K562 (cell line): Measurements from ENCODE around the gene CCL11.

Experiments
- CEBPB ChIP-seq: fragments of 450-650 bp; IDR thresholded peaks from 2 replicates; pipeline ENCODE4 v1.6.1; 2016; ENCODE audit warnings: missing genetic modification characterization, missing compliant biosample characterization
- CREB1 ChIP-seq, 2 experiments: sonication (generic) in 1 of 2; formaldehyde crosslinking in 1 of 2; IDR thresholded peaks; 2 replicates each; pipeline versions ENCODE4 v1.6.1 to v1.8.0; 2012 to 2022; ENCODE audit warnings: inconsistent platforms in 1 of 2, mild to moderate bottlenecking in 1 of 2, missing genetic modification reagents in 1 of 2, moderate library complexity in 1 of 2
- CTCF ChIP-seq, 3 experiments: IDR thresholded peaks in 2 of 3; conservative IDR thresholded peaks in 1 of 3; 2 replicates each; pipeline ENCODE4 v1.5.1; 2011 to 2012; ENCODE audit warnings: low read length in 3 of 3, mild to moderate bottlenecking in 3 of 3, control low read depth in 2 of 3, improper control_type of control experiment in 1 of 3, inconsistent platforms in 1 of 3, low read depth in 1 of 3, mixed read lengths in 1 of 3, moderate library complexity in 1 of 3; ENCODE audit not compliant: insufficient read depth in 2 of 3
- ETS1 ChIP-seq: conservative IDR thresholded peaks from 2 replicates; pipeline ENCODE4 v1.6.1; 2011; ENCODE audit warnings: low read depth, mild to moderate bottlenecking, low read length; ENCODE audit not compliant: control insufficient read depth
- FOXK2 ChIP-seq, 2 experiments: fragments of 450-650 bp; IDR thresholded peaks in 1 of 2; conservative IDR thresholded peaks in 1 of 2; 2 replicates each; pipeline ENCODE4 v1.6.1; 2016; ENCODE audit warnings: low read depth in 2 of 2, mild to moderate bottlenecking in 1 of 2
- PBX2 ChIP-seq, 2 experiments: IDR thresholded peaks in 1 of 2; conservative IDR thresholded peaks in 1 of 2; 2 replicates each; pipeline ENCODE4 v1.6.1; 2016; ENCODE audit warnings: low read depth in 2 of 2, mild to moderate bottlenecking in 1 of 2, missing compliant biosample characterization in 1 of 2, missing genetic modification characterization in 1 of 2, moderate library complexity in 1 of 2
- PCBP1 ChIP-seq: fragments of 200-400 bp; formaldehyde crosslinking; IDR thresholded peaks from 2 replicates; pipeline ENCODE4 v1.6.1; 2018; ENCODE audit warnings: mild to moderate bottlenecking, low read depth, low read length; ENCODE audit not compliant: poor library complexity, severe bottlenecking
- RFX5 ChIP-seq: IDR thresholded peaks from 2 replicates; pipeline ENCODE4 v1.6.1; 2011; ENCODE audit warnings: low read depth, mild to moderate bottlenecking, improper control_type of control experiment, low read length
- SRF ChIP-seq, 2 experiments: fragments of 250-450, 450-650 bp in 1 of 2; sonication (Bioruptor Pico) in 1 of 2; sonication (generic) in 1 of 2; formaldehyde crosslinking; IDR thresholded peaks; 2 replicates each; pipeline versions ENCODE4 v1.5.0 to v1.5.1; 2020 to 2022; ENCODE audit warnings: mild to moderate bottlenecking in 1 of 2, missing genetic modification reagents in 1 of 2
- THRB ChIP-seq: fragments of 450-650 bp; formaldehyde crosslinking; conservative IDR thresholded peaks from 2 replicates; pipeline ENCODE4 v1.4.0; 2022; ENCODE audit warnings: mild to moderate bottlenecking, missing genetic modification characterization
- TOE1 ChIP-seq, 2 experiments: fragments of 450-650 bp in 1 of 2; sonication (generic) in 1 of 2; formaldehyde crosslinking in 1 of 2; IDR thresholded peaks; 2 replicates each; pipeline versions ENCODE4 v1.7.1 to v1.8.0; 2016 to 2022; ENCODE audit warnings: borderline replicate concordance in 2 of 2, mild to moderate bottlenecking in 2 of 2, antibody characterized with exemption in 1 of 2, inconsistent platforms in 1 of 2, low read depth in 1 of 2, missing genetic modification reagents in 1 of 2, moderate library complexity in 1 of 2
- ZBTB17 ChIP-seq: fragments of 450-650 bp; formaldehyde crosslinking; IDR thresholded peaks from 2 replicates; pipeline ENCODE4 v1.4.0; 2020; ENCODE audit warnings: mild to moderate bottlenecking
- ZC3H11A ChIP-seq: IDR thresholded peaks from 2 replicates; pipeline ENCODE4 v1.6.1; 2012; ENCODE audit warnings: low read depth, low read length, improper control_type of control experiment

- TF ChIP-seq ZBTB17 (CRISPR knock-in tag), result no peak
- no peak for TF ChIP-seq ETS1
- no peak for TF ChIP-seq PCBP1
- TF ChIP-seq TOE1 (IDR thresholded peaks at IDR 0.05; ENCODE audit: borderline replicate concordance), result no peak
- TF ChIP-seq TOE1 (CRISPR knock-in tag; IDR thresholded peaks at IDR 0.05; ENCODE audit: borderline replicate concordance, low read depth), result no peak
- no peak for TF ChIP-seq SRF (CRISPR knock-in tag; IDR thresholded peaks at IDR 0.05)
- TF ChIP-seq CTCF (IDR thresholded peaks at IDR 0.05 in 2 of 3, conservative IDR thresholded peaks at IDR 0.05 in 1 of 3; ENCODE audit: insufficient read depth in 2 of 3, low read depth in 1 of 3, low read length in 3 of 3), result no peak
- no peak for TF ChIP-seq THRB (CRISPR knock-in tag)
- TF ChIP-seq FOXK2 (conservative IDR thresholded peaks at IDR 0.05 in 1 of 2, IDR thresholded peaks at IDR 0.05 in 1 of 2; ENCODE audit: low read depth in 2 of 2), result no peak
- no peak for TF ChIP-seq ZC3H11A
- TF ChIP-seq CEBPB (tag), result peak; percentile 53
- TF ChIP-seq PBX2 (CRISPR knock-in tag; IDR thresholded peaks at IDR 0.05; ENCODE audit: low read depth), result no peak
- no peak for TF ChIP-seq PBX2 (tag; conservative IDR thresholded peaks at IDR 0.05; ENCODE audit: low read depth)
- no peak for TF ChIP-seq RFX5
- TF ChIP-seq CREB1 (IDR thresholded peaks at IDR 0.05), result no peak
- no peak for TF ChIP-seq CREB1 (CRISPR knock-in tag; IDR thresholded peaks at IDR 0.05)
These were observed 23.8 kb upstream of the CCL11 start for GRCh38 chr17:34261568-34262337.
